Stomach (tissue), 4 donors: ENCODE results near the gene C1orf74.

Experiments
- EP300 ChIP-seq: sonication (generic); formaldehyde crosslinking; IDR thresholded peaks from one replicate; pipeline ENCODE4 v1.6.1; 2017; ENCODE audit warnings: antibody characterized with exemption
- POLR2A ChIP-seq, 4 donors: fragments of 450-650 bp; IDR thresholded peaks; one replicate each; pipeline ENCODE4 v1.6.1; 2016; ENCODE audit warnings: antibody characterized with exemption in 4 of 4, control low read depth in 2 of 4, mild to moderate bottlenecking in 1 of 4, moderate library complexity in 1 of 4
- POLR2AphosphoS5 ChIP-seq, 3 donors: sonication (generic); formaldehyde crosslinking; IDR thresholded peaks; one replicate each; pipeline ENCODE4 v1.6.1; 2016; ENCODE audit warnings: antibody characterized with exemption in 3 of 3
- TF ChIP-seq, protein P1 (sequence below), 7 experiments: fragments of 450-650 bp in 4 of 7; fragments of 200-600 bp in 3 of 7; sonication (generic) in 3 of 7; IDR thresholded peaks; one replicate each; pipeline ENCODE4 v1.5.1; 2016 to 2019; ENCODE audit warnings: antibody characterized with exemption in 7 of 7, control low read depth in 2 of 7, mild to moderate bottlenecking in 1 of 7

DNA sequence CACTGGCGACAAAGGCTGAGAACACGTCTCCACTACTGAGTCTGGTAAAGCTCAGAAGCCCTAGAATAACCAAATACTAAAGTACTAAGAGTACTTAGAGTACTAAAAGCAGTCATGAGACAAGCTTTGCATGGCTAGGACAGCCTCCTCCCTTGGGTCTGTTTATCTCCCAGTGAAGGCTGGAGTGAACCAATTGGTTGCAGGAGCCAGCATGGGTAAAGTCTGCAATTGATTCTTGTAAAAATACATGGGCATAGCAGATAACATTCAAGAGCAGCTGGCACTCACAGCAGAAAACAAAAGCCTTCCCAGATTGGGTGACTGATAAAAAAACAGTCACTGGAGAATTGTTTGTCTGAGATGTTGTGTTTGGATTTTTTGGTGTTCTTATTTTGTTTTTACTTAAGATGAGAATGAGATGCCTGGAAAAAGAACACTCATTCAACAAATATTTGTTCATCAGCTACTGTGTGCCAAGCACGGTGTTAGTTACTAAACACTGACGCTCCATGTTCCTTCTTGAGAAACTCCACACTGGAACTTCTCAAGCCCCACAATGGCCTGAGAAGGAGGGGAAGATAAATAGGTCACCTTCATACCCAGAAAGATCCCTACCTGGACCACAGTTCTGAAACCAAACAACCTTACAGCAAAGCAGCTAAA lies 17.9 kb upstream of the C1orf74 start:
- TF ChIP-seq, protein P1, sequence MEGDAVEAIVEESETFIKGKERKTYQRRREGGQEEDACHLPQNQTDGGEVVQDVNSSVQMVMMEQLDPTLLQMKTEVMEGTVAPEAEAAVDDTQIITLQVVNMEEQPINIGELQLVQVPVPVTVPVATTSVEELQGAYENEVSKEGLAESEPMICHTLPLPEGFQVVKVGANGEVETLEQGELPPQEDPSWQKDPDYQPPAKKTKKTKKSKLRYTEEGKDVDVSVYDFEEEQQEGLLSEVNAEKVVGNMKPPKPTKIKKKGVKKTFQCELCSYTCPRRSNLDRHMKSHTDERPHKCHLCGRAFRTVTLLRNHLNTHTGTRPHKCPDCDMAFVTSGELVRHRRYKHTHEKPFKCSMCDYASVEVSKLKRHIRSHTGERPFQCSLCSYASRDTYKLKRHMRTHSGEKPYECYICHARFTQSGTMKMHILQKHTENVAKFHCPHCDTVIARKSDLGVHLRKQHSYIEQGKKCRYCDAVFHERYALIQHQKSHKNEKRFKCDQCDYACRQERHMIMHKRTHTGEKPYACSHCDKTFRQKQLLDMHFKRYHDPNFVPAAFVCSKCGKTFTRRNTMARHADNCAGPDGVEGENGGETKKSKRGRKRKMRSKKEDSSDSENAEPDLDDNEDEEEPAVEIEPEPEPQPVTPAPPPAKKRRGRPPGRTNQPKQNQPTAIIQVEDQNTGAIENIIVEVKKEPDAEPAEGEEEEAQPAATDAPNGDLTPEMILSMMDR (IDR thresholded peaks at IDR 0.05) = no peak
- TF ChIP-seq EP300 (no peak), POLR2A (IDR thresholded peaks at IDR 0.05) (peak in 1 of 4 donors; percentile 9), POLR2AphosphoS5 (IDR thresholded peaks at IDR 0.05) (peak in 1 of 3 donors; percentile 21)
